Fibroblast of lung (primary cell): ENCODE results near the gene MRPL19. TPM values are rescaled to one million over a fixed set of nuclear protein-coding genes. Genes with fewer than 3 reads are reported as not detected.
"Not testable (repeated sequence)": the region's sequence is repeated elsewhere in the genome, so short reads cannot be mapped to it uniquely, and the experiment has no call there.

Source experiments
- DNase-seq, 2 donors: peaks; one replicate each; pipeline versions ENCODE4 v3.0.0 to v3.0.0-alpha.2; 2010; ENCODE audit warnings: low read depth in 2 of 2
- H2AFZ ChIP-seq: 2 replicates; pipeline ENCODE4 v1.5.1; 2012; ENCODE audit warnings: low read length, control low read depth, inconsistent platforms
- H3K27ac ChIP-seq: 2 replicates; pipeline ENCODE4 v1.5.1; 2011; ENCODE audit warnings: low read length, control low read depth; ENCODE audit not compliant: insufficient read depth
- H3K27me3 ChIP-seq: 2 replicates; pipeline ENCODE4 v1.5.1; 2011; ENCODE audit warnings: mild to moderate bottlenecking, low read length; ENCODE audit not compliant: control insufficient read depth, insufficient read depth
- H3K36me3 ChIP-seq: 2 replicates; pipeline ENCODE4 v1.5.1; 2011; ENCODE audit warnings: low read length; ENCODE audit not compliant: control insufficient read depth, insufficient read depth
- H3K4me1 ChIP-seq: 2 replicates; pipeline ENCODE4 v1.5.1; 2011; ENCODE audit warnings: low read length; ENCODE audit not compliant: control insufficient read depth, insufficient read depth; ENCODE audit errors: extremely low read depth
- H3K4me2 ChIP-seq: 2 replicates; pipeline ENCODE4 v1.5.1; 2011; ENCODE audit warnings: low read length, control low read depth; ENCODE audit not compliant: insufficient read depth; ENCODE audit errors: extremely low read depth
- H3K4me3 ChIP-seq, 4 experiments: fragments of 200-600 bp in 1 of 4; sonication (generic) in 1 of 4; replicated peaks in 1 of 4; 2 replicates each; pipeline ENCODE4 v1.5.1; 2011 to 2016; ENCODE audit warnings: low read length in 4 of 4, low read depth in 3 of 4, mild to moderate bottlenecking in 3 of 4, control low read depth in 2 of 4, inconsistent platforms in 1 of 4, mixed read lengths in 1 of 4; ENCODE audit not compliant: insufficient read depth in 1 of 4; ENCODE audit errors: control extremely low read depth in 1 of 4
- H3K79me2 ChIP-seq: 2 replicates; pipeline ENCODE4 v1.5.1; 2012; ENCODE audit warnings: mild to moderate bottlenecking, low read length, inconsistent platforms; ENCODE audit not compliant: control insufficient read depth, insufficient read depth
- H3K9ac ChIP-seq: 2 replicates; pipeline ENCODE4 v1.5.1; 2011; ENCODE audit warnings: mild to moderate bottlenecking, low read length, control low read depth; ENCODE audit not compliant: insufficient read depth
- H3K9me3 ChIP-seq: 2 replicates; pipeline ENCODE4 v1.5.1; 2012; ENCODE audit warnings: low read depth, low read length; ENCODE audit not compliant: control insufficient read depth, insufficient read depth
- H4K20me1 ChIP-seq: 2 replicates; pipeline ENCODE4 v1.5.1; 2011; ENCODE audit warnings: low read length; ENCODE audit not compliant: control insufficient read depth, insufficient read depth; ENCODE audit errors: extremely low read depth
- CTCF ChIP-seq, 2 donors: IDR thresholded peaks in 1 of 2; conservative IDR thresholded peaks in 1 of 2; 1 replicate in 1 of 2; 2 replicates in 1 of 2; pipeline ENCODE4 v1.5.1; 2011 to 2012; ENCODE audit warnings: low read length in 2 of 2, control low read depth in 1 of 2, inconsistent platforms in 1 of 2, low read depth in 1 of 2, mild to moderate bottlenecking in 1 of 2
- EZH2 ChIP-seq: IDR thresholded peaks from 2 replicates; pipeline ENCODE4 v1.5.1; 2012; ENCODE audit warnings: low read length, control low read depth, mild to moderate bottlenecking; ENCODE audit errors: missing control alignments
- polyA plus RNA-seq, 2 donors: library from polyadenylated mRNA; depleted of rRNA in 1 of 2; stranded (reverse) in 1 of 2; unstranded in 1 of 2; fragments of >200 nt; gene quantifications; 2 replicates each; pipeline ENCODE4 v1.2.1, GENCODE V29; 2011 to 2012; ENCODE audit warnings: missing spikeins in 1 of 2
- total RNA-seq: library from RNA; depleted of rRNA; stranded (reverse); fragments of >200 nt; gene quantifications from 2 replicates; pipeline ENCODE4 v1.2.1, GENCODE V29; 2014

The MRPL19 gene
- total and polyA plus RNA-seq, 2 donors (not counting 1 experiment from before 2014, with no cell fraction given), result 36.2 to 39.3 TPM

DNA sequence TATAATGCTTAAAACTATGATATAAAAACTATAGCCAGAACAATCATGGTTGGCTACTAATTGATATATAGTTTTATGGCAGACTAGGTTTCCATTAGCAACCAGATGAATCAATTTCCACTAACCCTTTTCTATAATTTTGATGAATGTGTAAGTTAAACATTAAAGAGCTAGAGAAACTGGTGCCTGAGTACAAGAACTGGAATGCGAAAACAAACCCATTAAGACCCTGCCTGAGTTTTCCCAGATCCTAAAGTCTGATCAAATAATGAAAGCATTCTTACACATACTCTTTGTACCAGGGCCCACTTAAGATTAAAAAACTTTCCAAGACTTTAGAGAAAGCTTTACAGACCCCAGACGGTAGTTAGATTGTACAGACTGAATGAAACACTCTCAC, 21.3 kb downstream of the MRPL19 start:
- no peak for TF ChIP-seq CTCF (conservative IDR thresholded peaks at IDR 0.05 in 1 of 2, IDR thresholded peaks at IDR 0.05 in 1 of 2; ENCODE audit: low read depth in 1 of 2, low read length in 2 of 2)
- no peaks in the 10 kb centered on the region for H4K20me1 ChIP-seq
- H3K9me3 ChIP-seq, result no peaks in the 10 kb centered on the region
- H3K4me2 ChIP-seq, result no peak overlapping the region
- H3K27ac ChIP-seq, result no peak overlapping the region
- no peak overlapping the region for H3K4me3 ChIP-seq
- no peaks in the 10 kb centered on the region for H3K79me2 ChIP-seq
- H3K27me3 ChIP-seq, result no peaks in the 10 kb centered on the region
- no peak for DNase-seq
- H2AFZ ChIP-seq, result no peak overlapping the region
- no peak overlapping the region for H3K9ac ChIP-seq
- H3K4me1 ChIP-seq, result no peaks in the 10 kb centered on the region
- H3K36me3 ChIP-seq, result no peaks in the 10 kb centered on the region

DNA sequence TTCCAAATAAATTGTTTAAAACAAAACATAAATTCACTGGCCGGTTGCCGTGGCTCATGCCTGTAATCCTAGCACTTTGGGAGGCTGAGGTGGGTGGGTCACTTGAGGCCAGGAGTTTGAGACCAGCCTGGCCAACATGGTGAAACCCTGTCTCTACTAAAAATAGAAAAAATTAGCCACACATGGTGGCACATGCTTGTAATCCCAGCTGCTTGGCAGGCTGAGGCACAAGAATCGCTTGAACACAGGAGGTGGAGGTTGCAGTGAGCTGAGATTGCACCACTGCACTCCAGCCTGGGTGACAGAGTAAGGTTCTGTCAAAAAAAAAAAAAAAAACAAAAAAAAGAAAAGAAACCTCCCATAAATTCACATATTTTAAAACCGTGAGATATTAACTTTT, 28.8 kb downstream of the MRPL19 start:
- H4K20me1 ChIP-seq, DNase-seq, H3K36me3 ChIP-seq, H3K27ac ChIP-seq, H3K9ac ChIP-seq, H3K4me2 ChIP-seq, H3K4me3 ChIP-seq, H3K4me1 ChIP-seq, H3K9me3 ChIP-seq, H3K27me3 ChIP-seq, H3K79me2 ChIP-seq, H2AFZ ChIP-seq: not testable (repeated sequence)

- Histone ChIP-seq H4K20me1 (no peaks in the 10 kb centered on the region), H2AFZ (no peak overlapping the region), H3K27me3 (no peaks in the 10 kb centered on the region), H3K4me2 (no peak overlapping the region), H3K9ac (no peak overlapping the region), H3K36me3 (no peaks in the 10 kb centered on the region), H3K4me3 (no peak overlapping the region), H3K27ac (no peak overlapping the region), H3K79me2 (no peaks in the 10 kb centered on the region), H3K4me1 (no peaks in the 10 kb centered on the region), H3K9me3 (no peaks in the 10 kb centered on the region)
- DNase-seq, result no peak
- no peak for TF ChIP-seq EZH2
- no peak for TF ChIP-seq CTCF (conservative IDR thresholded peaks at IDR 0.05 in 1 of 2, IDR thresholded peaks at IDR 0.05 in 1 of 2; ENCODE audit: low read depth in 1 of 2, low read length in 2 of 2)
Observed at GRCh38 chr2:75675908-75676307, 29.3 kb downstream of the MRPL19 start.

DNA sequence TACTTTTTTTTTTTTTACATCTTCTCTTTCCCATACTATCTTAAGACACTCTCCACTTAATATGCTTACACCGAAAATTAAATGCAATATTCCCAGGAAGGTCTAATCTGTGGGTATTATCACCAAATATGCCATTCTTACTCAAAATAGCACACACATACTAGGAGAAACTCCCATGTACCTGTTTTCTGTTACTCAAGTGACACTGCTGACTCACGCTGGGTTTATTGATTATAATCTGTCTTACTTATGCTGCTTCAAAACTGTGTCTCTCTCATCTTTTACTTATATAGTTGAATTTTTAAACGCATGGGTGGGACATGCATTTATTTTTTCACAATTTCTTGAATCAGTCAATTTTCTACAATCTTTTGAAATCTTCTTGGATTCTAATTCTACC, 29.9 kb downstream of the MRPL19 start:
- Histone ChIP-seq H3K36me3 (no peaks in the 10 kb centered on the region), H2AFZ (no peak overlapping the region), H3K4me2 (no peak overlapping the region), H3K4me1 (no peaks in the 10 kb centered on the region), H3K9me3 (no peaks in the 10 kb centered on the region), H3K79me2 (no peaks in the 10 kb centered on the region), H3K27me3 (no peaks in the 10 kb centered on the region), H4K20me1 (no peaks in the 10 kb centered on the region), H3K4me3 (no peak overlapping the region), H3K9ac (no peak overlapping the region), H3K27ac (no peak overlapping the region)
- no peak for TF ChIP-seq CTCF (conservative IDR thresholded peaks at IDR 0.05 in 1 of 2, IDR thresholded peaks at IDR 0.05 in 1 of 2; ENCODE audit: low read depth in 1 of 2, low read length in 2 of 2)
- TF ChIP-seq EZH2, result no peak
- DNase-seq, result no peak
